DOHH2 (cell line): ENCODE measurements around the gene FERMT1.

ENCODE experiments used
- H3F3A ChIP-seq: fragments of 200-600 bp; sonication (generic), shearing (Covaris generic); 2 replicates; pipeline ENCODE4 v1.6.0; 2016; ENCODE audit warnings: antibody characterized with exemption, mild to moderate bottlenecking; ENCODE audit not compliant: control insufficient read depth, insufficient read depth
- H3K27ac ChIP-seq: fragments of 200-600 bp; sonication (generic); 2 replicates; pipeline ENCODE4 v1.5.1; 2014; ENCODE audit warnings: low read depth, mild to moderate bottlenecking, low read length, moderate library complexity
- H3K27me3 ChIP-seq: fragments of 200-600 bp; sonication (generic); 2 replicates; pipeline ENCODE4 v1.6.1; 2014; ENCODE audit warnings: mild to moderate bottlenecking, low read length, mixed read lengths; ENCODE audit not compliant: control insufficient read depth
- H3K36me3 ChIP-seq: fragments of 200-600 bp; sonication (generic); 2 replicates; pipeline ENCODE4 v1.6.1; 2014; ENCODE audit warnings: mild to moderate bottlenecking, low read length, moderate library complexity, mixed read lengths; ENCODE audit not compliant: control insufficient read depth
- H3K4me1 ChIP-seq: fragments of 200-600 bp; sonication (generic); 2 replicates; pipeline ENCODE4 v1.6.1; 2014; ENCODE audit warnings: mild to moderate bottlenecking, low read length, mixed read lengths; ENCODE audit not compliant: control insufficient read depth
- H3K4me2 ChIP-seq: fragments of 200-600 bp; sonication (generic); 2 replicates; pipeline ENCODE4 v1.6.0; 2014; ENCODE audit warnings: mild to moderate bottlenecking, low read length, moderate library complexity
- H3K4me3 ChIP-seq: fragments of 200-600 bp; sonication (generic); 2 replicates; pipeline ENCODE4 v1.5.1; 2014; ENCODE audit warnings: mild to moderate bottlenecking, low read length, mixed read lengths
- H3K79me2 ChIP-seq: fragments of 200-600 bp; sonication (generic); 2 replicates; pipeline ENCODE4 v1.6.1; 2014; ENCODE audit warnings: mild to moderate bottlenecking, low read length, mixed read lengths; ENCODE audit not compliant: control insufficient read depth
- H3K9me2 ChIP-seq: fragments of 200-600 bp; sonication (generic); replicated peaks from 2 replicates; pipeline ENCODE4 v1.6.1; 2014; ENCODE audit warnings: mild to moderate bottlenecking, low read length, mixed read lengths; ENCODE audit not compliant: control insufficient read depth
- H3K9me3 ChIP-seq: fragments of 200-600 bp; sonication (generic); 2 replicates; pipeline ENCODE4 v1.6.1; 2014; ENCODE audit warnings: antibody characterized with exemption, low read length, mixed read lengths; ENCODE audit not compliant: control insufficient read depth, insufficient read depth
- H4K20me1 ChIP-seq: fragments of 200-600 bp; sonication (generic); 2 replicates; pipeline ENCODE4 v1.6.0; 2014; ENCODE audit warnings: low read depth, mild to moderate bottlenecking, antibody characterized with exemption, low read length, moderate library complexity; ENCODE audit not compliant: control insufficient read depth, insufficient read depth
- EZH2phosphoT487 ChIP-seq: fragments of 200-600 bp; sonication (generic); IDR thresholded peaks from 2 replicates; pipeline ENCODE4 v1.6.1; 2017; ENCODE audit warnings: borderline replicate concordance, mild to moderate bottlenecking, antibody characterized with exemption, low read length, moderate library complexity, mixed read lengths
- TF ChIP-seq, protein P1 (sequence below): fragments of 200-600 bp; sonication (generic); IDR thresholded peaks from one replicate; pipeline ENCODE4 v1.5.1; 2014; ENCODE audit warnings: antibody characterized with exemption, mild to moderate bottlenecking, low read depth, low read length; ENCODE audit not compliant: poor library complexity, severe bottlenecking

The FERMT1 gene

DNA sequence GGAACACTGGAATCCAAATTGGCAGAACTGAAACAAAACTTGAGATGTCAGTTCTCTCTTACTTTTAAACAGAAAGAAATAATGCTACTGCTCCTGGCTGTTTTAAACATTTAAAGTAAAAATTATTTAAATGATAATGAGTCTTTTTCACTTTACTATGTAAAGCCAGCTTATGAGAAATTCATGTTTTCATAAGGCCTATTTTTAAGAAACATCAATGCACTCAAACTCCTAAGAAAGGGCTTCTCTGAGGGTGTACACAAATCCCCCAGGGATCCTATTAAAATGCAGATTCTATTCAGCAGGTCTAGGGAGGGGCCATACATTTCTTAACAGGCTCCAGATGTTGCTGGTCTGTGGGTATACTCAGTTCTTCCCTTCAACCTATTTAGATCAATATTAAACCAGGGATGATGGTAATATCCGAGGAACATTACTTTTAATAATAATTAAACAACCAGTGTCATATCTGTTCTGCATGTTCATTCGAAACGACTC is 2.3 kb downstream of the FERMT1 start:
- no peaks in the 10 kb centered on the region for H3K9me2 ChIP-seq
- no peak overlapping the region for H3K4me3 ChIP-seq
- H3K79me2 ChIP-seq, result no peaks in the 10 kb centered on the region
- no peak for TF ChIP-seq EZH2phosphoT487
- TF ChIP-seq, protein P1, sequence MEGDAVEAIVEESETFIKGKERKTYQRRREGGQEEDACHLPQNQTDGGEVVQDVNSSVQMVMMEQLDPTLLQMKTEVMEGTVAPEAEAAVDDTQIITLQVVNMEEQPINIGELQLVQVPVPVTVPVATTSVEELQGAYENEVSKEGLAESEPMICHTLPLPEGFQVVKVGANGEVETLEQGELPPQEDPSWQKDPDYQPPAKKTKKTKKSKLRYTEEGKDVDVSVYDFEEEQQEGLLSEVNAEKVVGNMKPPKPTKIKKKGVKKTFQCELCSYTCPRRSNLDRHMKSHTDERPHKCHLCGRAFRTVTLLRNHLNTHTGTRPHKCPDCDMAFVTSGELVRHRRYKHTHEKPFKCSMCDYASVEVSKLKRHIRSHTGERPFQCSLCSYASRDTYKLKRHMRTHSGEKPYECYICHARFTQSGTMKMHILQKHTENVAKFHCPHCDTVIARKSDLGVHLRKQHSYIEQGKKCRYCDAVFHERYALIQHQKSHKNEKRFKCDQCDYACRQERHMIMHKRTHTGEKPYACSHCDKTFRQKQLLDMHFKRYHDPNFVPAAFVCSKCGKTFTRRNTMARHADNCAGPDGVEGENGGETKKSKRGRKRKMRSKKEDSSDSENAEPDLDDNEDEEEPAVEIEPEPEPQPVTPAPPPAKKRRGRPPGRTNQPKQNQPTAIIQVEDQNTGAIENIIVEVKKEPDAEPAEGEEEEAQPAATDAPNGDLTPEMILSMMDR, result no peak
- H3K36me3 ChIP-seq, result no peaks in the 10 kb centered on the region
- H3K27me3 ChIP-seq, result peaks cover 21% of the 10 kb centered on the region
- H3K4me2 ChIP-seq, result no peak overlapping the region
- H3K27ac ChIP-seq, result no peak overlapping the region
- H3K4me1 ChIP-seq, result no peaks in the 10 kb centered on the region
- no peaks in the 10 kb centered on the region for H3F3A ChIP-seq
- H4K20me1 ChIP-seq, result no peaks in the 10 kb centered on the region
- H3K9me3 ChIP-seq, result no peaks in the 10 kb centered on the region

DNA sequence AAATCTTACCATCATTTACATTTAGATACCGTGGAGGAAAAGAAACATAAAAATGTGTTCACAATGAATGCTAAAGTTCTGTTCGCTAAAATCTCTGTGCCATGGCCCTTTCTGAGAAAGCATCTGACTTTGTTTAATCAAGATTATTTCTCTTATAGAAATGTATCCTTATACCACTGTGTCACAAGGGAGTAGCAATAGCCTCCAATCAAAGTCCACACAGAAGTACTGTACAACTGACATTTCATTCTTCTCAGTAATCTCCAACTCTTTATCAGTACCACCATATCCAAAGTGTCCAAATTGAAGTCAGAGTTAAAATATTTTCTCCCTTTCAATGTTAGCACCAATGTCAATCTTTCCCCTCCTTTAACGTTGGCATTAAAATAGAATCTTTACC is 6.1 kb downstream of the FERMT1 start:
- no peaks in the 10 kb centered on the region; the same call in 1 of the 2 replicates for H3K9me3 ChIP-seq
- peaks cover 5% of the 10 kb centered on the region; the same call in 1 of the 2 replicates for H3K27me3 ChIP-seq
- no peak overlapping the region for H3K27ac ChIP-seq
- H3K4me3 ChIP-seq, result no peak overlapping the region
- H3K4me1 ChIP-seq, result no peaks in the 10 kb centered on the region
- no peaks in the 10 kb centered on the region for H3K9me2 ChIP-seq
- no peaks in the 10 kb centered on the region for H3K79me2 ChIP-seq
- H4K20me1 ChIP-seq, result no peaks in the 10 kb centered on the region
- H3K4me2 ChIP-seq, result no peak overlapping the region
- no peaks in the 10 kb centered on the region for H3F3A ChIP-seq
- TF ChIP-seq, protein P1, result no peak
- TF ChIP-seq EZH2phosphoT487, result no peak
- no peaks in the 10 kb centered on the region for H3K36me3 ChIP-seq

DNA sequence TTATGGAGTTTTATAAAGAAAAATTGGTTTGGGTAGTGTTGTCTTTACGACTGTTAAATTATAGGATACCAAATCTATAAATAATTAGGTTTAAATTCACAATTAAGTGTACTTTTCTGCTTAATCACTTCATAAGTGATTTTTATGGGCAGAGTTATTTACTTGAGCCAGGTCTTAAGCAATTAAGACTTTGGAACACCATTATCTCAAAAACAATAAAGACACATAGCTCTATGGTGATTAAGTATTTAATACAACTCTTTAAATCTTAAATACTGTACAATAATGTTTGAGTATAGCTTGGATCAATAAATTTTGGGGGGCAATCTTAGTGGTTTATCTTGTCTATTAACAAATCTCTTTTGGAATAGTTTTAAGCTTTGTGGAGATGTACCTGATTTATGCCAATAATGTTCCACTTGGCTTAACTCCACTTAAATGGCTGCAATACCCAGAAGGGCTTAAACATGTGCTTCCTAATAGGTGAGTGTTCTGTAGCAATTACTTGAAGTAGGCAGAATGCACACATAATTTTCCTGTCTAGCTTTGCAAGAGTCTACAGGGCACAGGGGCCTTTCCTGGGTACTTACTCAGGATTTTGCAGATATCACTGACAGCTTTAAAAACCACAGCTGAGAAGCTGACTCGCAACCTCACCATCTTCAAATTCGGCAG is 7.5 kb downstream of the FERMT1 start:
- Histone ChIP-seq H3K4me1 (no peaks in the 10 kb centered on the region), H3F3A (no peaks in the 10 kb centered on the region), H3K4me3 (no peak overlapping the region), H4K20me1 (no peaks in the 10 kb centered on the region), H3K27me3 (no peaks in the 10 kb centered on the region), H3K79me2 (no peaks in the 10 kb centered on the region), H3K36me3 (no peaks in the 10 kb centered on the region), H3K27ac (no peak overlapping the region), H3K4me2 (no peak overlapping the region), H3K9me2 (no peaks in the 10 kb centered on the region), H3K9me3 (no peaks in the 10 kb centered on the region; the same call in 1 of the 2 replicates)
- TF ChIP-seq, protein P1, result no peak
- no peak for TF ChIP-seq EZH2phosphoT487
